Common myeloid progenitor, CD34-positive (primary cell): ENCODE measurements around the gene CD27.
"Not testable (repeated sequence)": the region's sequence is repeated elsewhere in the genome, so short reads cannot be mapped to it uniquely, and the experiment has no call there.

Experiments used
- CTCF ChIA-PET: fragments of 350-600 bp; sonication (Branson Sonifier 250); formaldehyde crosslinking; loops from one replicate; lab custom pipeline; 2021; ENCODE audit warnings: antibody characterized with exemption; lab: Charles Lee
- POLR2A ChIA-PET: fragments of 350-600 bp; sonication (Branson Sonifier 250); formaldehyde crosslinking; loops from one replicate; lab custom pipeline; 2021; ENCODE audit warnings: antibody characterized with exemption; lab: Charles Lee
- DNase-seq, 3 donors: peaks; one replicate each; pipeline versions ENCODE4 v3.0.0 to v3.0.0-alpha.2; 2013
- H3K27ac ChIP-seq, 2 experiments: 1 replicate in 1 of 2; 2 replicates in 1 of 2; pipeline ENCODE4 v1.7.0; 2013; ENCODE audit warnings: inconsistent platforms in 2 of 2, low read length in 2 of 2, mild to moderate bottlenecking in 2 of 2, low read depth in 1 of 2, moderate library complexity in 1 of 2; ENCODE audit not compliant: severe bottlenecking in 2 of 2, insufficient read depth in 1 of 2, poor library complexity in 1 of 2
- H3K27me3 ChIP-seq, 5 experiments: replicated peaks in 2 of 5; 1 replicate in 3 of 5; 2 replicates in 2 of 5; pipeline versions ENCODE4 v1.6.1 to v1.7.0; 2013; ENCODE audit warnings: low read length in 4 of 5, mild to moderate bottlenecking in 2 of 5, moderate library complexity in 2 of 5, inconsistent platforms in 1 of 5; ENCODE audit not compliant: insufficient read depth in 5 of 5, control insufficient read depth in 4 of 5
- H3K36me3 ChIP-seq, 4 experiments: 1 replicate in 2 of 4; 2 replicates in 2 of 4; pipeline versions ENCODE4 v1.6.1 to v1.7.0; 2013; ENCODE audit warnings: low read length in 3 of 4, control low read depth in 1 of 4, mild to moderate bottlenecking in 1 of 4; ENCODE audit not compliant: control insufficient read depth in 4 of 4, insufficient read depth in 4 of 4
- H3K4me1 ChIP-seq, 4 experiments: 1 replicate in 3 of 4; 2 replicates in 1 of 4; pipeline versions ENCODE4 v1.6.1 to v1.7.1; 2013; ENCODE audit warnings: low read length in 3 of 4, mild to moderate bottlenecking in 3 of 4, control low read depth in 1 of 4, inconsistent platforms in 1 of 4, moderate library complexity in 1 of 4; ENCODE audit not compliant: control insufficient read depth in 4 of 4, insufficient read depth in 4 of 4; ENCODE audit errors: control extremely low read depth in 1 of 4
- H3K4me3 ChIP-seq, 7 experiments: 1 replicate in 4 of 7; 2 replicates in 3 of 7; pipeline versions ENCODE4 v1.5.1 to v1.7.0; 2013; ENCODE audit warnings: mild to moderate bottlenecking in 7 of 7, low read length in 6 of 7, moderate library complexity in 6 of 7, inconsistent platforms in 2 of 7, low read depth in 2 of 7, control low read depth in 1 of 7; ENCODE audit not compliant: insufficient read depth in 4 of 7, control insufficient read depth in 1 of 7; ENCODE audit errors: extremely low read depth in 1 of 7
- H3K9me3 ChIP-seq, 5 experiments: 1 replicate in 4 of 5; 2 replicates in 1 of 5; pipeline versions ENCODE4 v1.6.1 to v1.7.1; 2013; ENCODE audit warnings: low read length in 4 of 5, mild to moderate bottlenecking in 2 of 5, inconsistent platforms in 1 of 5, low read depth in 1 of 5, moderate library complexity in 1 of 5; ENCODE audit not compliant: control insufficient read depth in 4 of 5, insufficient read depth in 2 of 5; ENCODE audit errors: control extremely low read depth in 1 of 5
- WGBS: methylation state at CpG from one replicate; pipeline ENCODE4 v1.1.5; 2013; ENCODE audit not compliant: insufficient coverage; 5-methylcytosine and 5-hydroxymethylcytosine counted together

Gene CD27

GRCh38 chr12:6425590-6426531 lies 18.9 kb upstream of the CD27 start:
- H3K27me3 ChIP-seq: no peaks in the 10 kb centered on the region
- POLR2A ChIA-PET: interaction anchor here (1.0 to 1.8 kb wide), 4 partner anchors 36 to 45 kb away, joined by 3 to 5 read pairs (median 5); partner anchors contain the start of gene VAMP1
- no peaks in the 10 kb centered on the region for H3K9me3 ChIP-seq
- peak in 2 of 3 donors; percentile 45 to 46 for DNase-seq
- no peak overlapping the region for H3K27ac ChIP-seq
- H3K4me3 ChIP-seq: no peak overlapping the region
- CTCF ChIA-PET: interaction anchor here (1.1 to 9.2 kb wide), 8 partner anchors 11 to 112 kb away, joined by 3 to 197 read pairs (median 19); partner anchors contain the start of genes GAPDH, TAPBPL and VAMP1
- 91% methylated on average over 18 of the region's 23 CpGs for WGBS
- H3K4me1 ChIP-seq: peaks cover 6 to 49% (median 45%) of the 10 kb centered on the region in 4 experiments
- H3K36me3 ChIP-seq: no peaks in the 10 kb centered on the region

- ChIA-PET CTCF (interaction anchor here (0.6 to 9.2 kb wide), 4 partner anchors 10 to 334 kb away, joined by 3 to 197 read pairs (median 14); partner anchors contain the start of gene TAPBPL), POLR2A (interaction anchor here (1.0 kb wide), 1 partner anchor 35 kb away, joined by 5 read pairs; no protein-coding TSS in a partner anchor)
- Histone ChIP-seq H3K27me3 (no peaks in the 10 kb centered on the region), H3K9me3 (no peaks in the 10 kb centered on the region), H3K4me1 (peaks cover 8 to 58% (median 53%) of the 10 kb centered on the region in 4 experiments), H3K36me3 (no peaks in the 10 kb centered on the region), H3K27ac (peak overlapping the region; percentile 43 to 79), H3K4me3 (peak overlapping the region in 2 of 7 experiments; percentile 1 to 25)
- peak; percentile 70 to 88 (median 84) for DNase-seq
- WGBS: 65% methylated on average over 7 of the region's 14 CpGs
These were observed 17.7 kb upstream of the CD27 start for GRCh38 chr12:6426882-6427671.

- H3K27me3 ChIP-seq, POLR2A ChIA-PET, H3K27ac ChIP-seq, H3K4me3 ChIP-seq, H3K9me3 ChIP-seq, DNase-seq, H3K36me3 ChIP-seq: not testable (repeated sequence)
- peaks cover 8 to 58% (median 53%) of the 10 kb centered on the region in 4 experiments for H3K4me1 ChIP-seq
- CTCF ChIA-PET: interaction anchor here (9.2 kb wide), 1 partner anchor 34 kb away, joined by 197 read pairs; no protein-coding TSS in a partner anchor
- WGBS: 97% methylated on average over 5 of the region's 10 CpGs
These were observed 17.0 kb upstream of the CD27 start for GRCh38 chr12:6427796-6428195.

GRCh38 chr12:6428326-6428725 lies 16.4 kb upstream of the CD27 start:
- peaks cover 8 to 58% (median 53%) of the 10 kb centered on the region in 4 experiments for H3K4me1 ChIP-seq
- no peak overlapping the region for H3K27ac ChIP-seq
- H3K27me3 ChIP-seq: no peaks in the 10 kb centered on the region
- DNase-seq: no peak
- CTCF ChIA-PET: interaction anchor here (0.6 to 9.2 kb wide), 2 partner anchors 33 to 60 kb away, joined by 4 to 197 read pairs; no protein-coding TSS in a partner anchor
- no peaks in the 10 kb centered on the region for H3K36me3 ChIP-seq
- H3K9me3 ChIP-seq: no peaks in the 10 kb centered on the region
- H3K4me3 ChIP-seq: no peak overlapping the region
- POLR2A ChIA-PET: interaction anchor here (0.7 kb wide), 1 partner anchor 65 kb away, joined by 3 read pairs; the partner anchor contains the start of gene MRPL51
- WGBS: 80% methylated on average over 1 of the region's 3 CpGs

- peak overlapping the region in 1 of 2 experiments; percentile 76 for H3K27ac ChIP-seq
- ChIA-PET POLR2A (no interaction called here), CTCF (interaction anchor here (9.2 kb wide), 1 partner anchor 31 kb away, joined by 197 read pairs; no protein-coding TSS in a partner anchor)
- no peaks in the 10 kb centered on the region for H3K36me3 ChIP-seq
- peak; percentile 88 to 97 (median 96) for DNase-seq
- no peaks in the 10 kb centered on the region for H3K9me3 ChIP-seq
- peak overlapping the region in 5 of 7 experiments; percentile 9 to 62 (median 40) for H3K4me3 ChIP-seq
- WGBS: 5% methylated on average over 12 of the region's 19 CpGs
- peaks cover 8 to 48% (median 40%) of the 10 kb centered on the region in 4 experiments for H3K4me1 ChIP-seq
- no peaks in the 10 kb centered on the region for H3K27me3 ChIP-seq
These were observed 14.4 kb upstream of the CD27 start for GRCh38 chr12:6430124-6430989.

GRCh38 chr12:6432991-6433390 lies 11.8 kb upstream of the CD27 start:
- peaks cover 8 to 28% (median 18%) of the 10 kb centered on the region in 4 experiments for H3K4me1 ChIP-seq
- H3K9me3 ChIP-seq: no peaks in the 10 kb centered on the region
- H3K4me3 ChIP-seq: no peak overlapping the region
- CTCF ChIA-PET: interaction anchor here (0.7 to 4.1 kb wide), 2 partner anchors 9 to 10 kb away, joined by 3 to 17 read pairs; no protein-coding TSS in a partner anchor
- 59% methylated on average over 3 of the region's 5 CpGs for WGBS
- no peaks in the 10 kb centered on the region for H3K36me3 ChIP-seq
- H3K27me3 ChIP-seq: no peaks in the 10 kb centered on the region
- POLR2A ChIA-PET: interaction anchor here (1.0 kb wide), 1 partner anchor 28 kb away, joined by 3 read pairs; no protein-coding TSS in a partner anchor
- no peak for DNase-seq
- H3K27ac ChIP-seq: no peak overlapping the region
